EL (cell line): ENCODE measurements around the gene FRMPD4.
"Not testable (repeated sequence)": the region's sequence is repeated elsewhere in the genome, so short reads cannot be mapped to it uniquely, and the experiment has no call there.

Source experiments
- DNase-seq: peaks from one replicate; pipeline ENCODE4 v3.0.0-alpha.2; 2016

The FRMPD4 gene

DNA sequence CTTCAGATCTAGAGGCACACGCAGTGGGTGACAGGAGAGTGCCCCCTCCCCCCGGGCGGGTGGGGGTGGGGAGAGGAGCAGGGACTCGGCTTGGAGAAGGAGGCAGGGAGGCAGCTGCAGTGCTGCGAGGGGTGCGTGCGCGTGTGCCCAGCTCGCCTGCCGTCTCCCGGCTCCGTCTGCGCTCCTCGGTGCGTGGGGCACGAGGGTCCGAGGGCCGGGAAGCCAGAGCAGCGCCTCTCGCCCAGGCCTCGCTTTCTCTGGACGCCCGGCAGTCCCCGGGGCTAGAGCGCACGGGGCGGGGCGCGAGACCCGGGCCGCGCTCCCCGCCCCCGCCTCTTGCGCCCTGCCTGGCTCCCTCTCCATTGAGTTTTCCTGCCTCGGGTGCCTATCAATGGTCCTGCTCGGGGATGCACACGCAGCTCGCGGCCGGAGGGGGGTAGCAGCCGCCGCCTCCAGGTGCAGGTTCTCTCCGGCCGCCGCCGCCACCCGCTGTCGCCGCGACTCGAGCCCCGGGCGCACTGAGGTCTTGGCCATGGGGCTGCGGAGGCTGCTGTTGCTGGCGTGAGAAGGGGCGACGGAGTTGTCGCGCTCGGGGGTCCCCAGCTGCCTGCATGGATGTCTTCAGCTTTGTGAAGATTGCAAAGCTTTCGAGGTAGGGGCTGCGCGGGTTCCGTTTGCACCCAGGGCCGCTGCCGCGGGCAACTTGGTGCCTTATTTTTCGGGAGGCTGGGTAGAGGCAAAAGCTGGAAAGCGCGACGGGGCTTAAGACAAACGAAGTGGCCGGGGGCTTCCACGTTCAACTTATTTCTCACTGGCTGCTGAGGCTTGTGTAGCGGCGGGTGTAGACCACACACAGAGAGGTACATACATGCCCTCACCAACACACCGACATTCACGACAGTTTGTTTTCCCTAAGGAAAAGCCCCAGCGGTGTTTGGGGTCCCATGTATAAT is at the start of gene FRMPD4:
Gene FRMPD4 (plus strand): TSS at position 113 of the 953 bp plus-strand sequence. CDS start 499 bp downstream, at position 612.
- peak; percentile 68 for DNase-seq

DNA sequence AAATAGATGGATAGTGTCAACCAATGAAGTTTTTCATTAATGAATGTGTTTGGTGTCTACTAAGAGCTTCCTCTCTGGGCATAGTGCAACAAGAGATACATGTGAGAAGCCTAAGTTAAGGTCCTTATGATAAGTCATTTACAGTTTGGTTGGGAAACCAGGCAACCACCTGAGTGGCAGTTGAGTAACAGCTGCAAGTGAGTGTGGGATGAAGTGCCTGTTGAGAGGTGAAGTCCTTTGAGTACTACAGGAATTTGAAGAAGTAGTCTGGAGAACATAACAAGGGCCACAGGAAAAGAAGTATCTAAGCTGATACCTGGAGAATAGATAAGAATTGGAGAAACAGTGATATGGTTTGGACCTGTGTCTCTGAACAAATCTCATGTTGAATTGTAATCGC is 48.5 kb upstream of the FRMPD4 start:
- DNase-seq: no peak

DNA sequence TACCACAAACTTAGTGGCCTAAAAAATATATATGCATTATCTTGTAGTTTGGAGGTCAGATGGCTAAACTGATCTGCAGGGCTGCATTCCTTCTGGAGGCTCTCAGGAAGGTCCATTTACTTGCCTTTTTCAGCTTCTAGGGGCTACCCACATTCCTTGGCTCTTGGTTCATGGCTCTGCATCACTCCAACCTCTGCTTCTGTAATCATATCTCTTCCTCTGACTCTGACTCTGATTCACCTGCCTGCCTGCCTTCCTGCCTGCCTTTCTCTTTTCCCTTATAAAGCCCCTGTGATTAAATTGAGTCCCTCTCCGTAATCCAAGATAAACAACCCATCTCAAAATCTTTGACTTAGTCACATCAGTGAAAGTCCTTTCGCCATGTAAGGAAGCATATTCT is 25.0 kb upstream of the FRMPD4 start:
- DNase-seq: peak; percentile 38

DNA sequence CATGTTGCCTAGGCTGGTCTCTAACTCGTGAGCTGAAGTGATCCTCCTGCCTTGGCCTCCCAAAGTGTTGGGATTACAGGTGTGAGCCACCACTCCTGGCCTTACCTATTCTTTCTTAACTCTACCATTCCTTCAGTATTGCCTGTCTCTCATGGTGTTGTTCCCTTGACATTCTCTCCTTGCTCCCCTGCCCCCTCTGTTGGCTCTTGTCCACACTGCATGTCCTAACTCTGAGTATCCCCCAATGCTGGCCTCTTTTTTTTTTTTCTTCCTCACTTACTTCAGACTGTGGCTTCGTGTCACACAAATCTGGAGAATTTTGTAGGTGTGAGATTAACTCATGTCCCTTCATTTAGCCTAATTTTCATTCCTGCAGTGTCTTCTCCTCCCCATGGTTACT is 22.9 kb upstream of the FRMPD4 start:
- DNase-seq: no peak

DNA sequence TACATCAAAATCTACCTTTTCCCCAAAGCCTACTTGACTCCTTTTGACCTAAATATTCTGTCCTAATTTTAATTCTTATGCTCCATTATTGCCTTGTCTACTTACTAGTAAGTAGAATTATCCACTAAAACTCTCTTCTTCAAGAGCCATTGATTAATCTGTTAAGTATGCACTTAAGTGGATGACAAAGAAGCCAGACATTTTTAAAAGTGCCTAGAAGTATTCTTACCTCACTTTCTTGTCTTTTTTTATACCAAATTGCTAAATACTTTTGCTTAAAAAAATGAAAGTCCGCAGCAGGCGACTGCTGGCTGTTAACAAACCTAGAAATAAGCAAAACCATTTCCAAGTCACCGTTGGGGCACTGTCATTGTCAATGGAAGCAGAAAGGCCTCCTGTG is 20.1 kb upstream of the FRMPD4 start:
- peak; percentile 52 for DNase-seq

DNA sequence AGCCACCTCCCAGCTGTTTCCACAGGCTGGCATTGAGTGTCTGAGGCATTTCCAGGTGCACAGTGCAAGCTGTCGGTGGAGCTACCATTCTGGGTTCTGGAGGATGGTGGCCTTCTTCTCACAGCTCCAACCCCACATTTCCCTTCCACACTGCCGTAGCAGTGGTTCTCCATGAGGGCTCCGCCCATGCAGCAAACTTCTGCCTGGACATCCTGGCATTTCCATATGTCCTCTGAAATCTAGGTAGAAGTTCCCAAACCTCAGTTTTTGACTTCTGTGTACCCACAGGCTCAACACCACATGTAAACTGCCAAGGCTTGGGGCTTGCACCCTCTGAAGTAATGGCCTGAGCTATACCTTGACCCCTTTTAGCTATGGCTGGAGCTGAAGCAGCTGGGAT is 10.3 kb upstream of the FRMPD4 start:
- no peak for DNase-seq

DNA sequence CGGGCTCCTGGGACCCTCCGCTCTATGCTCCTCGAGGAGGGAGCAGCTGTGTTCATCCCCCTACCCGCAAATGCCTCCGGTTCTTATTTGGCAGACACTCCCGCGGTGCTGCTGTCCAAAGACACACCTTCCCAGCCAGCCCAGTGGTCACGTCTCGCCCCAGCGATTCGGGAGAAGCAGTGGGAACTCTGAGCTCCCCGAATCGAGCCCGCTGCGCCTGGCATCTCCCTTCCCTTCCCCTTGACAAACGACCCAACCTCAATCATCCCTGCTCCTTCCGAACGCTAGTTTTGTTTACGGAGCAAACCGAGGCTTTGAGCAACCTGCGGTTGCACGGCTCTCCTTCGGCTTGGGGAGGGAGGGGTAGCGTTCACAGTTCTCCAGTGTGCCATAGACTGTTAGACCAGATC is 317 bp upstream of the FRMPD4 start:
- DNase-seq: peak; percentile 21

DNA sequence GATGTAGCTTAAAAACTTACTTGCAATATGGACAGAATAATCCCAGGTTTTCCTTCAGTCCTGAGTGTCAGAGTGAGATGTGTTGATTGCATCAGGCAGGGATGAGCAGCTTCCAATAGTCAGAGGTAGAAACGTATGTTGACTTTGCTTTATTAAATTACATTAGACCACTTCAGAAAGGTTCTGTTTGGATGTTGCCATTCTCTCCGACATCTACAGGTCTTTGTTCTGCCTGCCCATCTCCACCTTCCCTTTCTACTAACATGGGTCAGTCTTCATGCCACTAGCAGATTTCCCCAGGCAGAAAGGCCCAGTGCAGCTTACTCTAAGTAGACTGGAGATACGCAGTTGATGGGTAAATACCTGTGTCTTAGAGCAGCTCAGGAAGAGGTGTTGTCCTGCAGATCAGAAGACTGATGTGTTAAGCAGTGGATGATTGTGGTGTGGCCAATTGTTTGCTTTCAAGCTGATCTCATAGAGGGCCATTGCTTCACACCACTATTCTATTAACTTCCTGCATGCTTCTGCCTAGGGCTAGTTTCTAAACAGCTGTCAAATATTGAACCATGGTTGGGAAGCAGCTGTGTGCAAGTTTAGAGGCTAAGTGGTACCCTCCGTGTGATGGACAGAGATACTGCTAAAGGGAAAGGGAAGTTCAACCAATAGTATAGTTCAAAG is 1.8 kb downstream of the FRMPD4 start:
- DNase-seq: peak; percentile 45

DNA sequence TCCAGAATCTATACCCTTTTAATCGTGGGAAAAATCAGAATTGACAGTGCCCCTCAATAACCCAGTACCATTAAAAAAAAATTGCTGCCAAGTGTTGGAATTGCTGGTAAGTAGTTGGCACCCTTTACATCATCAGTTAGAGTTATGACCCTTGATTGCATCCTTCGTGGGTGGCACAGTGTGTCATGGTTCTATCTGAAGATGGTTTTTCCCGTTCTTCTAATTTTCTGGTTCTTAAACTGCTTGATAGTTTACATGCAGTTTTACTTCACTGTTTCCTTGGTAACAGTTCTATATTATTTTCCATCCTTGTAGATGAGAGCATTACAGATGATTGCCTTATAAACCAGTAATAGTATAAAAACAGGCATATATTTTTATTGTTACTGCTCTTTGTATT is 3.2 kb downstream of the FRMPD4 start:
- DNase-seq: no peak

DNA sequence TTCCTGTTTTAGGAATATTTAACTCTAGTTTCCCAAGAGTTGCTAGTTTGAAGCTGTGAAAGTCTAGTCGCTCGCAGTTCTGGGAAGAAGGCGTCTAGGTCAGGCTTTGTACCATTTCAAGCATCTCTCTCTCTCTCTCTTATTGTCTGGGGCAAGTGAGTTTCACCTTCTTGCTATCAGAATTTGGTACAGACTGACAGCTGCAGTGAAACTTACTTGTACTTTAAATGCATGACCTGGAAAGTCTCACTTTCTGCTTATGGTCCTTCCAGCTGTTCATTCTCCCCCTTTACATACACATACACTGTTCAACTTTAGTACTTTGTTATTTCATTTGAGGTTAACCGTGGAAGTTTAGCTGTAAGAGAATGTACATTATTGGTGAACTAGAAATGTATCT is 4.4 kb downstream of the FRMPD4 start:
- DNase-seq: no peak

DNA sequence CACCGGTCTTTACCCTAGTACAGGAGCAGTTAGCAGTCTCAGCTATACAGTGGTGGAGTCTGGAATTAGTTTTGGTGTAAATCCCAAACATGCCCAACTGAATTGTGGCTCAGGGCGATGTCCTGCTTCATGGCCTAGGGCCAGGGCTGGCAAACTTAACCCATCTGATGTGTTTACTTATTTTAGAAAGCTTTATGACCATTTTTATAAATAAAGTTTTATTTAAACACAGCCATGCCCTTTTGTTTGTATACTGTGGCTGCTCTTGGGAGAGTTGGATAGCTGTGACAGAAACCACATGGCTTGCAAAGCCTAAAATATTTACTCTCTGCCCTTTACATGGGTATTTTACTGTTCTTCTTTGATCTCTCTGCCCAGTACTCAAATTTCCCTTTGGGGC is 7.1 kb downstream of the FRMPD4 start:
- no peak for DNase-seq

DNA sequence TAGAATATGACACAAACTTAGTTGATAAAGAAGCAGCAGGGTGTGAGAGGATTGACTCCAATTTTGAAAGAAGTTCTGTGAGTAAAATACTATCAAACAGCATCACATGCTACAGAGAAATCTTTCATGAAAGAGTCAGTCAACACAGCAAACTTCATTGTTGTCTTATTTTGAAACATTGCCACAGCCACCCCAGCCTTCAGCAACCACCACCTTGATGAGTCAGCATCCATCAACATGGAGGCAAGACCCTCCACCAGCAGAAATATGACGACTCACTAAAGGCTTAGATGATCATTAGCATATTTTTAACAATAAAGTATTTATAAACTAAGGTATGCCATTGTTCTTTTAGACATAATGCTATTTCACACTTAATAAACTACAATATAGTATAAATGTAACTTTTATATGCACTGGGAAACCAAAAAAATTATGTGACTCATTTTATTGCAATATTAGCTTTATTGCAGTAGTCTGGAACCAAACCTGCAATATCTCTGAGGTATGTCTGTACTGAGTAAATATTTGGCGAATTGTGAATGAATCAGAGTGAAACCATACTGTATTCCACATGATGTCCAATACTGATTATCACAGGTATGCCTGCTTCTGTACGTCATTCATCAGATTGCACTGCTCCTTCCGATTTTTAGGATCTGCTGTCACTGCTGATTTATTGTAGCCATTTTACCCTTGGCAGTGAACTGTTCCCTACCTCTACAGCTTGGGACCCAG is 11.6 kb downstream of the FRMPD4 start:
- DNase-seq: no peak

DNA sequence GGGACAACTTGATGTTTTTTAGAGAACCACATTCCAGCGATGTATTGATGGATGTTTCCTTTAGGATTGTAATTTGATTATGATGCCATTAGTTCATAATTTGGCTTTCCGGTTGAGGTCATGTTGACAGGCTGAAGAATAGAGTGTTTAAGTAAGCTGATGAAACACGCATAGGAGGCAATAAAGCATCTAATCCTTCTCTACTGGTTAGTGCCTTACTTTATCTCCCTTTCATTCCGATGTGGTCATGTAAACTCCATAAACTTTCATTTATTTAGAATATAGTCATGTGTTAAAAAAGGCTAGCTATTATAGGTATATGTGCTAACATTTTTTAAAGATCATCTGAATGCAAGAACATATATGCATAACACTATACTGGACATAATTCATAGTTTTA is 15.0 kb downstream of the FRMPD4 start:
- DNase-seq: no peak

DNA sequence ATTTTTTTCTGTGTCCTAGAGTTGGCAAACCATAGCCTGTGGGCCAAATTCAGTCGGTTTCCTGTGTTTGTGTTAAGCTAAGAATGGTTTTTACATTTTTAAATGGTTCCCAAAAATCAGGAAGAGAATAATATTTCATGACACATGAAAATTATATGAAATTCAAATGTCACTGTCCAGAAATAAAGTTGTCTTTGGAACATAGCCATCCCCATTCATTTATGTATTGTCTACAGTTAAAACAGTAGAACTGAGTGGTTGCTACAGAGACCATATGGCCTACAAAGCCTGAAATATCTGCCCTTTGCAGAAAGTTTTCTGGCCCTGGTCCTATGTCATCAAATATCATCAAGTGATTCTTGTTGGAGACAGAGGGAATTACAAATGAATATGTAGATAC is 15.5 kb downstream of the FRMPD4 start:
- no peak for DNase-seq

DNA sequence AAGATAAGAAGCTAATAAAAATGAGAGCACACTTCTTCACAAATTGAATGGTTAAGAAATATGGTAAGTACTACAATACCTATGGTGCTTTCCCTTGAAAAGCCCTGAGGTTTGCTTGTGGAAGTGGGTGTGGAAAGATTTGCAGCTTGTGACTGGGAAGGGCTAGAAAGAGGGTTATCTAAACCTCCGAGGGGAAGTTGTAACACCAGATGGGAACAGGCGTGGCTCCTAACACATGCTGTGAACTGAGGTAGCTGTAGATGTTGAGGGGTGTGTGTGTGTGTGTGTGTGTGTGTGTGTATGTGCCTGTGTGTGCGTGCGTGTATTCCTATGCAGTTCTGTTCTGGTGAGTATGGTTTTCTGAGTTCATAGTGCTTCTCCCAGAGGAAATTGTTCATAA is 21.5 kb downstream of the FRMPD4 start:
- no peak for DNase-seq

DNA sequence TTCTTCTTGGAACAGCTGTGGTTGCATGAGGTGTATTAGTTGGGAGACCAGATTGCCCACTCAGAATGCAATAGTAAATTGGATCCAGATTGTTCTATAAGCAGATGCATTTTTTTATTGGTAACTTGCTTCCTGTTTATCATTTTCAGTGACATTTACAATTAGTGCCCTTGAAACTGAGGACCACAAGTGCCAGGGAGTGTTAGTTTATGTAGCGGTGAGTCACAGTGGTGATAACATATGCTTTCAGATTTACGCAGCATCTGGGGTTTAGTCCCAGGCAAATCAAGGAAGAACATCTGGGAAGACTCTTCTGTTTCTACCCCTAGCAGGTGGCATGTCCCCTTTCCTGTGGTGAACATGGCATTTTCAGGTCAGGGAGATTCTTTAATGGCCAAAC is 24.1 kb downstream of the FRMPD4 start:
- DNase-seq: peak; percentile 55

DNA sequence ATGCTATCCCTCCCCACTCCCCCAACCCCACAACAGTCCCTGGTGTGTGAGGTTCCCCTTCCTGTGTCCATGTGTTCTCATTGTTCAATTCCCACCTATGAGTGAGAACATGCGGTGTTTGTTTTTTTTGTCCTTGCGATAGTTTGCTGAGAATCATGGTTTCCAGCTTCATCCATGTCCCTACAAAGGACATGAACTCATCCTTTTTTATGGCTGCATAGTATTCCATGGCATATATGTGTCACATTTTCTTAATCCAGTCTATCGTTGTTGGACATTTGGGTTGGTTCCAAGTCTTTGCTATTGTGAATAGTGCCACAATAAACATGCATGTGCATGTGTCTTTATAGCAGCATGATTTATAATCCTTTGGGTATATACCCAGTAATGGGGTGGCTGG is 25.9 kb downstream of the FRMPD4 start:
- not testable (repeated sequence) for DNase-seq

DNA sequence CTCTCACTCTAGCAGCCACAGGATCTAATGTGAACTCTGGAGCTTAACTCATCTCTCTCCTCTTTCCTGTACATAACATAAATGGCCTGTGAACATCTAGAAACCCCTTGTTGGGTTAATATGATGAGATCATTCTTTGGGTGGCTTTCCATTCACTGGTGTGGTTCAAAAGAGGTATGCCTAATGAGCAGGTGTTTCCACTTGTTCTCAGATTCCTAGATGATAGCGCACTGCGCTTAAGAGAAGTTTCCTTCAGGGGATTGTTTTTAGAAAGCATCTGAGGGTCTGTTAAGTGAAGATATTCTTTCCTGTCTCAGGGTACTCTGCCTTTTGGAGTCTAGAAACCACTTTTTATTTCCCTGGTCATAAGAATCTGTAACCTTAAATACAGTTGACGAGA is 32.5 kb downstream of the FRMPD4 start:
- no peak for DNase-seq

DNA sequence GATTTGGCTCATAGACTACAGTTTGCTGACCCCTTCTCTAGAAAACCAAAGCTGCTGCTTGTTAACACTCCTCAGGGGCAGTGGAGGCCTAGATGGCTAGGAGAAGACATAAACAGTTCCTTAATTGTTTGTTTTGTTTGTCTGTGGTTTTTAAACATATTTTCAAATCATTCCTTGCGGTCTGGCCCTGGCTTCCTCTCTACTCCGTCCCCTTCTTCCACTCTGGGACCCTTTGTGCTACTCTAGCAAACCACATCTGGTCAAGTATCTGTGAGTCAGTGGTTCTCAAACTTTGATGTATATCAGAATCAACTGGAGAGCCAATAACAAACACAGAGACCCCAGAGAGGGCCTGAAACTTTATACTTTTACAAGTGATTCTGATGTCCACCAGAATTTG is 36.1 kb downstream of the FRMPD4 start:
- DNase-seq: peak; percentile 32

DNA sequence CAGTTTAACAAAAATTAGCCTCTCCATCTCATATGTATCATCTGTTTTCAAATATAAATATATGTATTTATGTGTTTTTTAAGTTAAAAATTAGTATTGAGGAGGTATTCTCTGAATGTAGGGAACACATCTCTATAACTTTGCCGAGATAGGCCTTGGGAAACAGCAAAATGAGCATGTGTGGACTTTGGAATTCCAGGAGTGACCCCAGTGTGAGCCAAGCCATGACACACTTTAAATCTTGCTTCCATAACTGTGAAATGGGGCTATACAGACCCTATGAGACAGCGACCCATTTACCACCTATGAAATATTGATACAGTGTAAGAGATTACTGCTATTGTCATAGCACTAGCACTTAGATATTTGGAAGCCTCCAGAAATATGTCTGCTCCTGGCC is 58.8 kb downstream of the FRMPD4 start:
- no peak for DNase-seq

DNA sequence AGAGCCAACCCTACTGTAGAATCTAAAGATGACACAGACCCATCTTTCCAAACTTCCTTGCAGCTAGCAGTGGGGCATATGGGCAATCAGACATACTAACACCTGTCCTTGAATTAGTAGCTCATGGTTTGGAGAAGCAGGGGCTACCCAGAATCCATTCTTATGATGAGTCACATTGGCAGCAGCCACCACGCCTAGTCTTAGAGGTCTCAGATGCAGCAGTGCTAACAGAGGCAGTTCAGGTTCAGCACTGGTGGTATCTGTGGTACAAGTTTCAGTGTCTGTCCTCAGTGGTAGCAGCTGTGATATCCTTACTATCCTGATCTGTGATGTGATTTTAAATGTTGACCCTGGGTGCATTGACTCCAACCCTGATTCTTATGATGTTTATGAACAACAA is 68.1 kb downstream of the FRMPD4 start:
- no peak for DNase-seq

DNA sequence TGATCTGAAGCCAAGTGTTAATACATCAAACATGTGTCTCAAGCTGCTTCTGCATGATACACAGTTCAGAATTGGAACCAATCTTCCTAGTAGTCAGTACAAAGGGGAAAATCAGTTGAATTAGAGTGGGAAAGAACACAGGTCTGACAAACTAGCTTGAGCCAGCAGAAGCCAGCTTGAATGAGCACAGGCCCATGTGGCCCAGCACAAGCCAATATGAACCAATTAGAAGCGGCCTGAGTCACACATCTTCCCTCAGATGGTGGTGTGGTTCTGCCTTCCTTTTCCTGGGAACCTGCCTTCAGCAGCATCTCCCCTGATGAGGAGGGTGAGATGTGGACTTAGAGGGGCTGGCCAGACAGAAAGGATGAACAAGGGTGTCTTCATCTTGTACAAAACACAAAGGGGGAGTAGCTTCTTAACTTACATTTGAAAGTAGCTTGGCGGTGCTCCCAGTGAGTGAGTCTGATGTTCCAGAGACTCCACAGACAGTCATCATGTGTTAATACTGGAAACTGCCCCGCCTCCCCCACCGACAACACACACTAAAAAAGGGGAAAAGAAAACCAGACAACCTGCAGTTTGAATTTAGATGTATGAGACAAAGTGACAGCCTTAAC is 72.0 kb downstream of the FRMPD4 start:
- peak; percentile 73 for DNase-seq

DNA sequence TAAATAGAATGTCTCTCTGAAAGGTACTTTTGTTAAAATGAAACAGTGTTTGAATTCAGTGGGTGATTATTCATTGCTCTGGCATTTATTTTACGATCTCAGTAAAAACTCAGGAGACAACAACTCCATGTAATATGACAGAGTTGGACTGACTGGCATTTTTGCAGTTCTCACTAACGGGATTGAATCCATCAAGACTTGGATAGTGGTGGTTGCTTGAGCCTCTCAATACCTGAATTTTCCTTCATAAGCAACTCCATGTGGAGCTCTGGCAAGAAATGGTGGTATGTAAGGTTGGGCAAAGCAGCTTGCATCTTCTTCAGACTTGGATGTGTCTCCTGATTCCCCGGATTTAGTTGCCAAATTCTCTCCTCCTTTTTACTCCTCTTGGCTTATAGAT is 72.7 kb downstream of the FRMPD4 start:
- DNase-seq: peak; percentile 62
